Right renal pelvis (tissue), 4 donors: ENCODE data around the gene PLEKHB1. TPM values are rescaled to one million over a fixed set of nuclear protein-coding genes. Genes with fewer than 3 reads are reported as not detected.

ENCODE experiments used
- DNase-seq, 4 donors: peaks; one replicate each; pipeline ENCODE4 v3.0.0-alpha.2; 2013; ENCODE audit warnings: low read depth in 4 of 4, low spot score in 3 of 4, missing footprints in 1 of 4
- polyA plus RNA-seq, 4 donors: library from polyadenylated mRNA; unstranded; fragments of 120-200 nt; gene quantifications; one replicate each; pipeline ENCODE4 v1.2.1, GENCODE V29; 2013; ENCODE audit not compliant: insufficient read length in 4 of 4

PLEKHB1 gene, protein sequence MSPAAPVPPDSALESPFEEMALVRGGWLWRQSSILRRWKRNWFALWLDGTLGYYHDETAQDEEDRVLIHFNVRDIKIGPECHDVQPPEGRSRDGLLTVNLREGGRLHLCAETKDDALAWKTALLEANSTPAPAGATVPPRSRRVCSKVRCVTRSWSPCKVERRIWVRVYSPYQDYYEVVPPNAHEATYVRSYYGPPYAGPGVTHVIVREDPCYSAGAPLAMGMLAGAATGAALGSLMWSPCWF
- 10 to 100 TPM; 16.6 to 18.5 (median 17.3) TPM for polyA plus RNA-seq

DNA sequence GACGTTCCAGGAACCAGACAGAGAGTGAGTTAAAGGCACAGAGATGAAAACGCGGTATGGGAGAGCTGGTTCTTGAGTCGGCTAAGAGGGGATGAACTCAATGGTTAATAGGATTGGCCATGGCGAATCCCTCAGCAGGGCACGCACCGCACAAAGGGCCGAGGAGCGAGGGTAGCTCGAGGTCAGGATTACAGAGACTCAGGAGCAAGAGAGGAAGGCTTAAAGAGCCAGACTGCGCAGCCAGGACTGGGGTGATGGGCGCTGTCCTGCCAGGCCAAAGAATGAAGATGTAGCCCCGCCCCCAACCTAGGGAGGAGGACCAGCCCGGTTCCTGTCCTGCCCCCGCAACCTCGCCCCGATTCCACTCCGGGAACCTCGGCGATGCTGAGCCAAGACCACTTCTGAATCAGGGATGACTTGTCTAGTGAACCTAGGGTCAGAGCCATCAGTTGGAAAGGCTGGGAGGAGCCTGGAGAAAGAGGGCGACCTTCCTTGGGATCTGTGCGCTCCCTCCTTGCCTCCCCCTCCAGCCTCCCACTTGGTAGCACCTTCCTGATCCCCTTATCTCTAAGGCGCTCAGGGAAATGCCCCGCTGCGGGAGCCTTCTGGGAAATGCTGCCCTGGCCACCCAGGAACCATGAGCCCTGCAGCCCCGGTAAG lies at the start of gene PLEKHB1:
Gene PLEKHB1 (plus strand): TSS at position 610 of the 660 bp plus-strand sequence. CDS start 28 bp downstream, at position 638.
- DNase-seq: no peak

DNA sequence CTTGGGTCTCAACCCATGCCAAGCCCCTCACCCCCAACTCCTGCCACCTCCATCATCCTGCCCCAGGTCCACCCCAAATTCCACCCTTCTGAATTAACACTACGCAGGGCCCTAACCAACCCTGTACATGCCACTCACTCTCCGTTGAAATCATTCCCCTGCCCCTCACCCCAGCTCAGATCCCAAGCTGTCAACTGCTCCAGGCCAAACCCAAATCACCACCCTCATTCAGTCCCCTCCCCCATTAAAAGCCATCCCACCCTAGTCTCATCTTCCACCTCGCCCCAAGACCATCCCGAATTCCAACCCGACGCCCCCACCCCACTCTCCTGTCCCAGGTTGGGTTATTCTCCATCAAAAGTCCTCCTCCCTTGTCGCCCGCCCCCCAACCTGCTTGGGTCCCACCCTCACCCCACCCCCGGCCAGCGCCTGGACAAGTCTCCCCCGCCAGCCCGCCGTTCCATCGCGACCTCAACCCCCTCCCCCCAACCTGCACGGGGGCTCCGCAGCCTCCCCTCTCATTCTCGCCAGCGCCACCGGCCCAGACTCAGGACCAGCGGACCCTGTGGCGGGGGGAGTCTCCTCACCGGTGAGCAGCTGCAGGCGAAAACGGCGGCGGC lies 48.9 kb upstream of the PLEKHB1 start:
- DNase-seq: no peak

DNA sequence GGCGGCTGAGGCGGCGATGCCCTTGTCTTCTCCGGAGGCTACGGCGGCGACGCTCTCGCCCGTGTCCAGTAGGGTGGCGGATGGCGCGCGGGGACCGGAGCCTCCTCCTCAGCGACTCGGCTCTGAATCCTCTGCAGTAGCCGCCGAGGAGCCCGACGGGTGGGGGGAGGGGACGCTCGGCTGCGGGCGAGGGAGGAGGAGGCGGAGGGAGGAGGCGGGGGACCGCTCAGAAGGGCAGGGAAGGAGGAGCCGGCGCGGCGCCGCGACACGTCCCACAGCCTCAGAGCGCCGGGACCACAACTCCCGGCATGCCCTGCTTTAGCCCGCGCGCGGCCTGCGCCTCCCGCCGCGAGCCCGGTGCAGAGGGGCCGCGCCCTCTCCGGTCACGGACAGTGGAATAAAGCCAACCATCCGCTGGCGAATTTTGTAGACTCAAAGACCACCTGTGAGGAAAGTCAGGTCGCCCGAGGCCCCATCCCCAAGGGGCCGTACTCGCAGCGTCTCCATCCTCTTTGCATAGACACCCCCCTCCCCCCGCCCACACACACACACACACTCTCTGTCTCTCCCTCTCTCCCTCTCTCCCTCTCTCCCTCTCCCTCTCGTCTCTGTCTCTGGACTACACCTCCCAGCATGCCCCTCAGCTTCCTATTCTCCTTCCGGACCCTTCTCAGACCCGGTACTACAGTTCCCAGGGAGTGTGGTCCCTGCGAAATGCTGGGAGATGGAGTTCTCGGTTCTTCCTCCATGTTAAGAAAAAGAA lies 48.2 kb upstream of the PLEKHB1 start, which contains the start of gene FAM168A:
Gene FAM168A (minus strand): TSS at position 157 of the 763 bp plus-strand sequence. CDS start 129,638 bp downstream, outside the sequence.
- DNase-seq: peak; percentile 91 to 96 (median 94)

DNA sequence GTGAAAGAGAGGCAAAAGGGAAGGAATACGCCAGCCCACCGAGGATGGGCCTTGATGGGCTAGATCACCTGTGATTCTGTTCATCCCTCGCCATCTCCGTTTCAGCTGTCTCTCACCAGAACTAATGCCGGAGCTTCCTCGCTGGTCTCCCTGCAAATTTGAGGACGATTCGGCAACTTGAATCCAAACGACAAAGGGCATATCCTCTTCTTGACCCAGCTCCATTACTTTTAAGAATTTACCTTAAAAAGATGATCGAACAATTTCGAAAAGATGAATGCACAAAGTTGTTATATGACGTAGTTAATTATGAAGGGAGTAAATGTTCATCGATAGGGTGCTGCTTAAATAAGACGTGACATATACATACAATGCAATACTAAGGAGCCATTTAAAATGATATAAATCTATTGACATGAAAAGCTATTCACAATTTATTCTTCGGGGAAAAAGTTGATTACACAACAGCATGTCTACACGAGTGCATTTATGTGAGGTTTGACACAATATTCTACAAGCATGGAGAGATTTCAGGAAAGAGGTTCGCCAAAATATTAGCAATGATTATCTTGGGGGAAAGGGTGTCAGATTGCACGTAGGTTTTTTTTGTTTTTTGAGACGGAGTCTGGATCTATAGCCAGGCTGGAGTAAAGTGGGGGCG lies 47.5 kb upstream of the PLEKHB1 start:
- DNase-seq: no peak

DNA sequence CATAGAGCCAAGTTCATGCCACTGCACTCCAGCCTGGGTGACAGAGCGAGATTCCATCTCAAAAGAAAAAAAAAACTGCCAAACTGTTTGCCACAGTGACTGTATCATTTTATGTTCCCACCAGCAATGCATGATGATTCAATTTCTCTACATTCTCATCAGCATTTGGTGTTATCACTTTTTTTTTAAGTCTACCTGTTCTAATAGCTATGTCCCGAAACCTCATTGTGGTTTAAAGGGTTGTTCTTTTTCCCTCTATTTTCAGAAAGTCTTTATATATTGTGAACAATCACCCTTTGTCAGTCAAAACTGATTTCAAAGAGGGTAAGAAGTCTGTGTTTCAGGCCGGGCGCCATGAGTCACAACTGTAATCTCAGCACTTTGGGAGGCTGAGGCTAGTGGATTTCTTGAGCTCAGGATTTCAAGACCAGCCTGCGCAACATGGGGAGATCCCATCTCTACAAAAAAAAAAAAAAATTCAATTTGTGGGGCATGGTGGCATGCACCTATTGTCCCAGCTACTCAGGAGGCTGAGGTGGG lies 33.7 kb upstream of the PLEKHB1 start:
- DNase-seq: no peak

DNA sequence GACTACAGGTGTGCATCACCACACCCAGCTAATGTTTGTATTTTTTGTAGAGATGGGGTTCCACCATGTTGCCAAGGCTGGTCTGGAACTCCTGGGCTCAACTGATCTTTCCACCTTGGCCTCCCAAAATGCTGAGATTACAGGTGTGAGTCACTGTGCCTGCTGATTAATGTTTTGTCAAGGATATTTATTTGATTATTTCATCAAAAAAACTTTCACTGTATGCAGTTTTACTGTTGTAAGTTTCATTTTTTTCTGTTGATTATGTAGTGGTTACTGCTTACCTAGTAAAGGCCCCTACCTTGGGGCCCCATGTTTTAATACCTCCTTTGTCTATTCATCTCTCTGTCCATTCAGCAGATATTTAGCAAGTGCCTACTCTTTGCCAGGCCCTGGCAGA lies 31.8 kb upstream of the PLEKHB1 start:
- DNase-seq: no peak

DNA sequence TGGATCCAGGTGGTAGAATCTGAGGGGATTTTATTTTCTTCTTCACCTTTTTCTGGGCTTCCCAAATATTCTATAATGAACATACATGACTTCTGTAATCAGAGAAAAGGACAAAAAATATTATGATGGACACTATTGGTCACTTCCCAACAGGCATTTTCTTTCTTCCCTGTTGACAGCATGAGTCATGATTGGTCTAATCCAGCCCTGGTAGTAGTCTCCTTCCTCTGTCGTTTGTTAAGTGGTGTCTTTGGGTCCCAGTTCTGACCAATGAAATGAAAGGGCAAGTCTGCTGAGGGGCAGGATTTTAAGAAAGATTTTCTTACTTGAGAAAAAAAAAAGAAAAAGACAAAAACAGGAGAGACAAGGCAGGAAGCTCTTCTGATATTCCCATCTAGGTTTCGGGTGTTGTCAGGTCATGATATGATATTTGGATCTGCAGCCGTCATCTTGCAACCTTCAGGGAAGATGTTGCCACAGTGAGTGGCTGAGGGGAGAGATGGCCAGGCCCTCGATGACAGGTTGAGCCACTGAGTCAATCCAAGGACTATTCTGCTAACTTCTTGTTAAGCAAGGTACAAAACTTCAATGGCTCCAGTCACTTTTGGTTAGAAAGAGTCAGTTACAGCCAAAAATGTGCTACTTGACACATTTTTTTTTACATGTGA lies 23.3 kb upstream of the PLEKHB1 start:
- DNase-seq: no peak

DNA sequence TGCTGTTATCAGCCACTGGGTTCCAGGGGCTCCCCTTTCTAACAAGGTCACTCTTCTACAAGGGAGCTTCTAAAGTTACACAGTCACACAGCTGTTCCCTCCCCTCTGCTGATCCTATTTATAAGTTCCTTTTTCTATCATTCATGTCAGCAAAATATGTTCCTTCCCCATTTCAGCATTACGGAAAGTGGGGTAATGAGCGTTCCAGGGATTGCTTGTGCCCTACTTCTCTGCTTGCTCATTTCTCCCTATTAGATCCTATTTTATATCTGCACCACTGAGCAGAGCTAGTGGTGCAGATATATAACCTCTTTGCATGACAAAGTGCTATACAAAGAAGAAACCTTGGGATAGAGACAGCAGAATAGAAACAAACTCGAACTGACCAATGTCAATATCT lies 22.7 kb upstream of the PLEKHB1 start:
- no peak for DNase-seq

DNA sequence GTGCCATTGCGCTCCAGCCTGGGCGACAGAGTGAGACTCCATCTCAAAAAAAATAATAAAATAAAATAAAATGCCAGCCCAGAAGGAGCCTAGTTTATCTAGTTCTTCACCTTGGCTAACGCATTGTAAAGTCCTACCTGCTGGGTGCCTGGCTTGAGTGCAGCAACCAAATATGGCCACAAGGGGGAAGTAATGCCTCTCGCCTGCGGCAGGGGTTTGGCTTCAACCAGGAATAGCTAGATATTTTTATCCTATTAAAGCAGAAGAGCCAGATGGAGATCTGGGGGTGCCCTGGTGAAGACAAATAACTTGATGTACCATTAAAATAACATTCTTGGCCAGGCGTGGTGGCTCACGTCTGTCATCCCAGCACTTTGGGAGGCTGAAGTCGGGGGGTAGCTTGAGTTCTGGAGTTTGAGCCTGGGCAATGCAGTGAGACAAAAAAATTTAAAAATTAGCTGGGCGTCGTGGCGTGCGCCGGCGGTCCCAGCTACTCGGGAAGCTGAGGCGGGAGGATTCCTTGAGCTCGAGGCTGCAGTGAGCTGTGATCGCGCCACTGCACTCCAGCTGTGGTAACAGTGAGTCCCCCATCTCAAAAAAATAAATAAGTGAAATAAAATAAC lies 20.6 kb upstream of the PLEKHB1 start:
- DNase-seq: peak; percentile 49 to 65 (median 52)

DNA sequence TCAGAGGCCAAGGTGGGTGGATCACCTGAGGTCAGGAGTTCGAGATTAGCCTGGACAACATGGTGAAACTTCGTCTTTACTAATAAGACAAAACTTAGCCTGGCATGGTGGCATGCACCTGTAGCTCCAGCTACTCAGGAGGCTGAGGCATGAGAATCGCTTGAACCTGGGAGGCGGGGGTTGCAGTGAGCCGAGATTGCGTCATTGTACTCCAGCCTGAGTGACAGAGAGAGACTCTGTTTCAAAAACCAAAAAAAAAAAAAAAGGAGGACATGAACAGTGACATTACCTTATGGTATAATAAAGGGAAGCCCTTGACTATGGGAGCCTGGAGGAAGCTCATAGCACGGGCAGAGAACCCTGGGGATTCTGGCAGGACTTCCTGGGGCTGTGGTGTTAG lies 16.5 kb upstream of the PLEKHB1 start:
- DNase-seq: no peak

DNA sequence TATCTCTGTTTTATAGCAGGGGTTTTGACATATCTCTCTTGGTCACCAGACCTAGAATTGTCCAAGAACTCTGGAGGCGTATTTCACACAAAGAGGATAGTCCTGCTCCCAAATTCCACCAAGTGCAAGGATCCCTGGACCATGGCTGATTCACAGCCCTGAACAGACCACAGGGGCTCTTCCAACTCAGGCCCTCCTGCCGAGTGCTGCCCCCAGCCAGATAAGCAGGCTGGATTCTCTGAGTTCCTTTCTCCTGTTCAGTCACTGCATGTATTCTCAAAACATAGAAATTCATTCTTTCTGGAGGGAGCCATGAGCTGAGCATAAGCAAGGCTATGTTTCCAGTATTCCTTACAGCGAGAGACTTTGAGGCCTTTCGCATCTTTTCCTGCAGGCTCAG lies 13.4 kb upstream of the PLEKHB1 start:
- DNase-seq: no peak

DNA sequence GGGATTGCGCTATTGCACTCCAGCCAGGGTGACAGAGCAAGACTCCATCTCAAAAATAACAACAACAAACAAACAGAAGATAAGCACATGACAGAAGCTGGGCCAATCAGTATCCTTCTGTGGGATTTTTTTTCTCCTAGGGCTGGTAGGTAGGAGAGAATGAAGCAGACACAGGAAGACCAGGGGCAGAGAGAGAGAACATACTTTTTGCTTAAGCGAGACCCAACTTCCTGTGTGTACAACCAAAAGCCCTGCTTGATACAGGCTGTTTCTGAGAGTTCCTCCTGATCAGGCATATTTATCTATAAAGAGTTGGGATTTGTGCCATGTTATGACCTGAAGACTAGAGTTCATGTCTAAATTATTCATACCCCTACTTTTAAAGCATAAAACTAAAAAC lies 12.4 kb upstream of the PLEKHB1 start:
- no peak for DNase-seq

DNA sequence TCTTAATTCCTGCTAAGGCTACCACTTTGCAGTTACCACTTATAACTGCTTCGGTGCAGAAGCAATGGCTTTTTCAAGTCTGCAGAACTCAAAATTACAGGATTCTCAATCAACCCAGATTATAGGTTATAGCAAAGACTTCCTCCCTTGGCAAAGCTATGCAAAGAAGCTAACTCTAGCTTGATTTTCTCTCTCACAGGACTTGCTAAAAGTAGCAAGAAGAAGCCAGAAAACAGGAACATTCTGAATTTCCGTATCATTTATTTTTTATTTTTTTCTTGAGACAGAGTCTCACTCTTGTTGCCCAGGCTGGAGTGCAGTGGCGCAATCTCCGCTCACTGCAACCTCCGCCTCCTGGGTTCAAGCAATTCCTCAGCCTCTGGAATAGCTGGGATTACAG lies 10.7 kb upstream of the PLEKHB1 start:
- no peak for DNase-seq

DNA sequence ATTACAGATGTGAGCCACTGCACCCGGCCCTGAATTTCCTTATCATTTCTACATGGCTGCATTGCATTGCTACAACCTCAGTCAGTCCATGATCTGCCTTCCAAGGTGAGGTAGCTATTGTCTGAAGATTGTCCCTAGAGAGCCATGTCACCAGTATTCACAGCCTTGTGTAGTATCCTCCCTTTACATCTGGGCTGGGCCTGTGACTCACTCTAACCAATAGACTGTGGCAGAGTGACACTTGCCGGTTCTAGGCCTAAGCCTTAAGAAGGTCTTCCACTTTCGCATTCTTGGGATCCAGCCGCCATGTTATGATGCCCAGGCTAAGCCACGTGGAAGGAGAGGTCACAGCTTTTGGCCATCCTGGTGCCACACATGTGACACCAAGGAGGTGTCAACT lies 10.1 kb upstream of the PLEKHB1 start:
- no peak for DNase-seq

DNA sequence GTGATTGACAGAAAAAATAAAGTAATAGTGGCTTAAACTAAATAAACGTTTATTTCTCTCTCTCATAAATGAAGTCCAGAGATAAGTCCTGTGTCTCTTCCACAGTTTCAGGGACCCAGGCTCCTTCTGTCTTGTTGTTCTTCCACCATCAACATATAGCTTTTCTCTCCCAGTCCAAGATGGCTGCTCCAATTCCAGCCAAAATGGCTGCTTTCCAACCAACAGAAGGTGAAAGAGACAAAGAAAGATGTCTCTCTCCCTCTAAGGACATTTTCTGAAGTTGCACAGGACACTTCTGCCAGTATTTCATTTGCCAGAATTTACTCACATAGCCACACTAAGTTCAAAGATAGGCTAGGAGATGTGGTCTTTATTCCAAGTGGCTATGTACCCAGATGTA lies 9.4 kb upstream of the PLEKHB1 start:
- no peak for DNase-seq

DNA sequence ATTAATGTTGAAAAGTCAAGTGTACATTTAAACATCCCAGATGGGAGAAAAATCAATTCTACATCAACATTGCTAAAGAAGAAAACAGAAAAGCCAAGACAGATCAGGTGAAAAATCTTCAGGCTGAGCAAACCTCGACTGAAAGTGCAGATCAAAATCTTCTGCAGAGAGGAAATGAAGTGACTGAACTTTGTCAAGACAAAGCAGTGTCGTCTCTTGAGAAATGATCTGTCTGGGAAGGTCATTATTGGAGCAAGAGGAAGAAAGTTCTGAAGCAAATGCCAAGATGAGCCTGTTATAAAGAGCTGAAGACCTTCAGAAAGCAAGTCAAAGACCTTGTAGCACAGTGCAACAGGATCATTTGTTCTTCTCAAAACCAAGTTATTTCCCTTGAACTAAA lies 5.8 kb upstream of the PLEKHB1 start:
- DNase-seq: no peak

DNA sequence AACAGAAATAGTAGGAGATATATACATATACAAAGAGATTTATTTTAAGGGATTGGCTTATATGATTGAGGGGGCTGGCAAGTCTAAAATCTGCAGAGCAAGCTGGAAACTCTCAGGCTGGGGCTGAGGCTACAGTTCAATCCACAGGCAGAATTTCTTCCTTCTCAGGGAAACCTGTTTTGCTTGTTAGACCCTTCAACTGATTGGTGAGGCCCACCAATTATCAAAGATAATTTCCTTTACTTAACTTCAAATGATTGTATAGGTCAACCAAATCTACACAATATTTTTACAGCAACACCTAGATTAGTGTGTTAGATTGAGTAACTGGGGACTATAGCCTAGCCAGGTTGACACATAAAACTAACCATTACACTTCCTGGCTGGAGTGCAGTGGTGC lies 4.7 kb upstream of the PLEKHB1 start:
- no peak for DNase-seq

DNA sequence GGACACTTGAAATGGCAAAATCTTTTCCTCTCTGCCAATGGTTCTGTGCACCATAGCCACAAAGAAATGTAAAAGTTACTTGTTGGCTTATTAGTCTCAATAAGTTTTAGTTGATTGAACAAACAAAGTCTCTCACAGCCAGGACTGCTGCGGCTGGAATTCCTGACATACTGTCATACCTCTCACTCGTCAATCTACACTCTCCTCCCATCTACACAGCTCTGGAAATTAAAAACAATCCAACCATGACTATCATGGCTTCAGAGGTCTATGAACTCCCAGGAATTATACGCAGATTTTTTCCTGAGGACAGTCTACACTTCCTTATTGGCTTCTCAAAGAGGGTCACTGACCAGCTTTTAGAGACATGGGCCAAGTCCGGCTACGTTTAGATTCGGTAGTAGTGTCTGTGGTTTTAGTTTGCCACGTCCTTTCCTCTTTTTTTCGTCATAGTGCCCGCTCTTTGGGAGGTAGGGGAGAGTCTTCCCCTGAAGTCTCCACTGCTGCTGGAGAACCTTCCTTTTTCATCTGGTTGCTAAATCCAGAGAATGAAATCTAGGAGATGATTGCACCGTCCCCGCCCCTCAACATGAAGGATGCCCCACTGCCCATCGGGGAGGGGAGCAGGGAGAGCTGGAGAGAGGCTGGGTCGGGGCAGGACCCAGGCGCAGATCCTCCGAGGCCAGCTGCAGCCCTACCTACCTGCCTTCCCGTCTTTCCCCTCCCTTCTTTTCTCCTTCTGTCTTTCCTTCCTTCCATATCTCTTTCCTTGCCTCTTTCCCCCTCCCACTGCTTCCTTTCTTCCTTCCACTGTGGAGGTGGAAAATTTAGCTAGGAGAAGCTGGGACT lies 1.0 kb upstream of the PLEKHB1 start:
- no peak for DNase-seq
